Mononuclear cell (primary cell): ENCODE measurements around the gene CNTN1. TPM values are rescaled to one million over a fixed set of nuclear protein-coding genes. Genes with fewer than 3 reads are reported as not detected.

Experiments used
- H3K27me3 ChIP-seq: 2 replicates; pipeline ENCODE4 v1.6.0; 2011; ENCODE audit warnings: low read length, control low read depth; ENCODE audit not compliant: insufficient read depth
- H3K4me1 ChIP-seq: 2 replicates; pipeline ENCODE4 v1.5.1; 2011; ENCODE audit warnings: mild to moderate bottlenecking, low read length, control low read depth; ENCODE audit not compliant: insufficient read depth
- H3K4me3 ChIP-seq: 2 replicates; pipeline ENCODE4 v1.5.1; 2011; ENCODE audit warnings: mild to moderate bottlenecking, low read length, moderate library complexity
- H3K9me3 ChIP-seq: 2 replicates; pipeline ENCODE4 v1.5.1; 2011; ENCODE audit warnings: low read depth, mild to moderate bottlenecking, control low read depth, low read length
- total RNA-seq: library from RNA; depleted of rRNA; stranded (reverse); fragments of >200 nt; gene quantifications from one replicate; pipeline ENCODE4 v1.2.3, GENCODE V29; 2012

The CNTN1 gene
- total RNA-seq, 1 donor, result not detected

GRCh38 chr12:40831916-40832315 lies 139.7 kb downstream of the CNTN1 start:
- Histone ChIP-seq H3K9me3 (no peaks in the 10 kb centered on the region), H3K4me1 (no peaks in the 10 kb centered on the region), H3K4me3 (no peak overlapping the region), H3K27me3 (no peaks in the 10 kb centered on the region)

DNA sequence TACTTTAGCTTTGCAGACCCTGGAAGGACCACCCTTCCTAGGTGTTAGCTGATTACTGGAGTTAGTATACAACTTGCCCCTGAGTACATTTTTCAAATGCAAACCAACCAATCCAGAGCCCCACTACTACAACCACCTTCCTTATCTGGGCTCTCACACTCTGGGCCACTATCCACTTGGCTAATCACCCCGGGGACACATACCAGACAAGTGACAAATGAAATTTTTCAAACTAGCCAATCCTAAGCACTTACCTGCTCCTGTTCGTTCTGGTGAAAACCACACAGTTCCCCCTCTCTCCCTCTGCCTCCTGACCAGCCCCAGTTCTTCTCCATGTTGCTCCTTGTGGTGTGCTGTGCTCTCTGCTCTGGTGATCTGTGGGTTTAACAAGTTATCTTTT lies 140.4 kb downstream of the CNTN1 start:
- Histone ChIP-seq H3K4me3 (no peak overlapping the region), H3K27me3 (no peaks in the 10 kb centered on the region), H3K4me1 (no peaks in the 10 kb centered on the region), H3K9me3 (no peaks in the 10 kb centered on the region)

DNA sequence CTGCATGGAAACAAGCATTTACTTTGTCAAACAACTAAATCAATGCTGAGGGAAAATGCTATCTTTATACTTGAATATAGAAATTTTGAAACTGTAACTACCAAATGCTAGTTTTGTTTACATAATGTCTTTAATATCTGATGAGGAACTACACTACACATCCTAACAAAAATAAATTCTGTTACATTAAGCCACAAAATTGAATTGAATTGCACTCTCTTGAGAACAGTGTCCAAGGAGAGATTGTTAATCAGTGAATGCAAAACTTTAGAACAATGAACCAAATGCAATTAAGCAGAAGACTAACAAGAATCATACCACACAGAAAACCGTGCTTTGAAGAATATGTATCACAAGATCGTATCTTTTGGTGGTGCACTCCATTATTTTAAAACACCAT lies 141.6 kb downstream of the CNTN1 start:
- H3K4me3 ChIP-seq, result no peak overlapping the region
- no peaks in the 10 kb centered on the region for H3K9me3 ChIP-seq
- H3K4me1 ChIP-seq, result no peaks in the 10 kb centered on the region
- H3K27me3 ChIP-seq, result no peaks in the 10 kb centered on the region

- H3K27me3 ChIP-seq, result no peaks in the 10 kb centered on the region
- H3K4me3 ChIP-seq, result no peak overlapping the region
- H3K4me1 ChIP-seq, result no peaks in the 10 kb centered on the region
- no peaks in the 10 kb centered on the region for H3K9me3 ChIP-seq
Observed at GRCh38 chr12:40834321-40834720, 142.1 kb downstream of the CNTN1 start.

- Histone ChIP-seq H3K27me3 (no peaks in the 10 kb centered on the region), H3K4me3 (no peak overlapping the region), H3K9me3 (no peaks in the 10 kb centered on the region), H3K4me1 (no peaks in the 10 kb centered on the region)
Observed at GRCh38 chr12:40837891-40838429, 145.7 kb downstream of the CNTN1 start.

DNA sequence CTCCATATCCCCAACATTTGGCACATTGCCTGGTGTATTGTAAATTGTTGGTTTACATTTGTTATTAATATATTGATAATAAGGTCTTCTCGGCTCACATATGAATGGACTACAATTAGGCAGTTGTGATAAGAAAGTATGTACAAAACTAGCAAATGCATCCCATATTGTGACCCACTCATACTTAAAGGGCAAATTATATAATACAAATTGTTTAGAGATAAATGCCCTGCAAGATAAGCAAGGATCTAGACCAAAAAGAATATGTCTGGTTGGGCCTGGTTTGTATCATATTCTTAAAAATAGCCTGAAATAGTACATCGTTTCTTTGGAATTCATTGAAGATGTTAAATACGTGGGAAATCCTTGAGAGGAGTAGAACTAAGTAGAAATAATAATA lies 151.3 kb downstream of the CNTN1 start:
- Histone ChIP-seq H3K4me1 (no peaks in the 10 kb centered on the region), H3K4me3 (no peak overlapping the region), H3K9me3 (no peaks in the 10 kb centered on the region), H3K27me3 (no peaks in the 10 kb centered on the region)

GRCh38 chr12:40853221-40853620 lies 161.0 kb downstream of the CNTN1 start:
- Histone ChIP-seq H3K4me1 (no peaks in the 10 kb centered on the region), H3K4me3 (no peak overlapping the region), H3K9me3 (no peaks in the 10 kb centered on the region), H3K27me3 (no peaks in the 10 kb centered on the region)

DNA sequence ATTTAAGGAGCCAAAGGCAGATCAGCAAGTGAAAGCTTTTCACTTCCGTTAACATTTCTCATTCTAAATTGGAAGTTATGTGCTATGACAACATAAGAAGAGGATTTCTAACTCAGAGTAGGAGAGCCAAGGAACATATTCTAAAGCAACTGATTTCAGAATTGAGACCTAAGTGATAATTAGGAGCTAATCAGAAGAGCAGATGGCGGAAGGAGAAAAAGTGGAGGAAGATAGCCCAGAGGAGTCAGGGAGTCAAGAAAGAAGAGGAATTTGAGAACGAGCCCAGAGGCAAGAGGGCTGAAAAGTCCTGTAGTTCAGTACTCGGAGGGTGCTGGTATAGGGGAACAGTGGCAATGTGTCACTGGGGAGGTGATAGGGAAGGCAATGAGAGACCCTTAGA lies 162.4 kb downstream of the CNTN1 start:
- Histone ChIP-seq H3K4me1 (no peaks in the 10 kb centered on the region), H3K9me3 (no peaks in the 10 kb centered on the region), H3K27me3 (no peaks in the 10 kb centered on the region), H3K4me3 (no peak overlapping the region)

DNA sequence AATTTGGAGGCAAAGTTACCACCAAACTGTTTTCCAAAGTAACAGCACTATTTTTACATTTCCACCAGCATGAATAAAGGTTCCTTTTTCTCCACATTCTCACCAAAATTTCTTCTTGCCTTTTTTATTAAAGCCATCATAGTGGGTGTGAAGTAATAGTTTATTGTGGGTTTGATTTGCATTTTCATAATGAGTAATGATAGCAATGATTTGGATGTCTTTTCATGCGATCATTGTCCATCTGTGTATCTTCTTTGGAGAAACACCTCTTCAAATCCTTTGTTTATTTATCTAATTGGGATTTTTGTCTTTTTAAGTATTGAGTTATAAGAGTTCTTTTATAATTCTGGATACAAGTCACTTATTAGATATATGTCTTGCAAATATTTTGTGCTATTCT lies 172.7 kb downstream of the CNTN1 start:
- no peaks in the 10 kb centered on the region for H3K4me1 ChIP-seq
- no peaks in the 10 kb centered on the region for H3K9me3 ChIP-seq
- no peaks in the 10 kb centered on the region for H3K27me3 ChIP-seq
- no peak overlapping the region for H3K4me3 ChIP-seq

- no peak overlapping the region for H3K4me3 ChIP-seq
- no peaks in the 10 kb centered on the region for H3K9me3 ChIP-seq
- no peaks in the 10 kb centered on the region for H3K27me3 ChIP-seq
- H3K4me1 ChIP-seq, result no peaks in the 10 kb centered on the region
Observed at GRCh38 chr12:40870981-40871380, 178.7 kb downstream of the CNTN1 start.

- H3K4me3 ChIP-seq, result no peak overlapping the region
- no peaks in the 10 kb centered on the region for H3K27me3 ChIP-seq
- no peaks in the 10 kb centered on the region for H3K4me1 ChIP-seq
Observed at GRCh38 chr12:40874868-40875267, 182.6 kb downstream of the CNTN1 start.

DNA sequence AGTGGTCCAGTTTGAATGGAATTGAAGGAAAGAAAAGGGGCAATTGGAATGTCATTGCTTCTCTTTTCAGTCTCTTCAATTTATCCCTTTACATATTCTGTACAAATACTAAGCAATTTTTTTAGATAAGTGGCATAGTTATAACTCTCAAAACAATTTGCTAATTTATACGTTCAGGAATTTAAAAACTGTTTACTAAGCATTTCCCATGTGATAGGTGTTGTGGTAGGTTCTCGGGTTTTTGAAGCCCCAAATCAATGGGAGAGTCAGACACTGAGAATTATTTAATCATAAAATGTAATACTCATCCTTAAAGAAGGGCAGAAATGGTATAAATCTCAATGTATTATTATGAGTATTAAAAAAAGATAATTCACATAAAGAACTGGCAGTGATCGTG lies 197.1 kb downstream of the CNTN1 start:
- Histone ChIP-seq H3K4me1 (no peaks in the 10 kb centered on the region), H3K27me3 (no peaks in the 10 kb centered on the region), H3K9me3 (peaks cover 6% of the 10 kb centered on the region), H3K4me3 (no peak overlapping the region)

More at GRCh38 chr12:40874868-40875267, 182.6 kb downstream of the CNTN1 start:
- no peaks in the 10 kb centered on the region for H3K9me3 ChIP-seq

- no peaks in the 10 kb centered on the region for H3K4me1 ChIP-seq
- peaks cover 6% of the 10 kb centered on the region for H3K9me3 ChIP-seq
- no peak overlapping the region for H3K4me3 ChIP-seq
- H3K27me3 ChIP-seq, result no peaks in the 10 kb centered on the region
Observed at GRCh38 chr12:40892528-40892927, 200.3 kb downstream of the CNTN1 start.

- H3K4me3 ChIP-seq, result no peak overlapping the region
- no peaks in the 10 kb centered on the region for H3K27me3 ChIP-seq
- no peaks in the 10 kb centered on the region for H3K4me1 ChIP-seq
- H3K9me3 ChIP-seq, result peaks cover 6% of the 10 kb centered on the region
Observed at GRCh38 chr12:40898505-40898904, 206.3 kb downstream of the CNTN1 start.

- Histone ChIP-seq H3K4me1 (no peaks in the 10 kb centered on the region), H3K9me3 (no peaks in the 10 kb centered on the region), H3K4me3 (no peak overlapping the region), H3K27me3 (no peaks in the 10 kb centered on the region)
Observed at GRCh38 chr12:40903040-40903439, 210.8 kb downstream of the CNTN1 start.

DNA sequence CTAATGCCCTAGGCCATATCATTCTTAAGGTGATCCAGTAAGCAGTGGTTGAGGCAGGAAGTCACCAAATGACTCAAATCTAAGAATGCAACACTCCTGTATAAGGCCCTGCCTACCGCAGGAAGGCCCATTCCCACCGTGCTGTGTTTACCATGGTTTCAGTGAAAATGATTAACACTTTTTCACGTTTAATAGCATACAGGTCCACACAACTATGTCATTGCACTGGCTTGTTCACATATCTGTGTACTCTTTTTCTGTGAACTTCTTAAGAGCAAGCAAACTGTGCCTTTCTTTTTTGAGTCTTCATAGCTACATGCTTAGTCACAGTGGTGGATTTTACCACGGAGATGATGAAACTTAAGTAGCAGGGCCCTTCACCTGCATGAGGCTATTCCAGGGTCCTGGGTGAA lies 214.9 kb downstream of the CNTN1 start:
- H3K4me3 ChIP-seq, result no peak overlapping the region
- H3K27me3 ChIP-seq, result no peaks in the 10 kb centered on the region
- H3K9me3 ChIP-seq, result no peaks in the 10 kb centered on the region
- no peaks in the 10 kb centered on the region for H3K4me1 ChIP-seq
